Endothelial cell of umbilical vein (primary cell): ENCODE data around the gene AGBL4. TPM values are rescaled to one million over a fixed set of nuclear protein-coding genes. Genes with fewer than 3 reads are reported as not detected.

Source experiments
- BruUV-seq: library from RNA; stranded (reverse); fragments of 400-500 nt; replicated peaks from 2 replicates; lab custom pipeline; 2021; lab: Mats Ljungman, UMichigan
- CTCF ChIA-PET: fragments of 300-600, 350-600 bp; sonication (Branson Sonifier 250); formaldehyde crosslinking; loops from one replicate; lab custom pipeline; 2021; ENCODE audit warnings: antibody characterized with exemption, inconsistent platforms; lab: Charles Lee
- POLR2A ChIA-PET: fragments of 300-600, 350-600 bp; sonication (Branson Sonifier 250); formaldehyde crosslinking; loops from one replicate; lab custom pipeline; 2021; ENCODE audit warnings: antibody characterized with exemption, inconsistent platforms; lab: Charles Lee
- DNase-seq: peaks from one replicate; pipeline ENCODE4 v3.0.0-alpha.2; 2011; ENCODE audit warnings: low read depth, low spot score
- FAIRE-seq: peaks from 2 replicates; lab custom pipeline; 2011; peaks lifted over from hg19 to GRCh38; lab: Jason Lieb, UNC
- H2AFZ ChIP-seq: 2 replicates; pipeline ENCODE4 v1.6.0; 2012; ENCODE audit warnings: low read depth, low read length, control low read depth, inconsistent platforms
- H3K27ac ChIP-seq: 2 replicates; pipeline ENCODE4 v1.5.1; 2011; ENCODE audit warnings: low read depth, mild to moderate bottlenecking, control low read depth, low read length, moderate library complexity; ENCODE audit not compliant: insufficient read depth
- H3K27me3 ChIP-seq, 2 experiments: 2 replicates each; pipeline versions ENCODE4 v1.6.0 to v1.6.1; 2011; ENCODE audit warnings: low read length in 2 of 2, mixed read lengths in 1 of 2; ENCODE audit not compliant: control insufficient read depth in 2 of 2, insufficient read depth in 2 of 2
- H3K36me3 ChIP-seq, 2 experiments: 2 replicates in 1 of 2; 3 replicates in 1 of 2; pipeline ENCODE4 v1.5.1; 2011; ENCODE audit warnings: low read length in 2 of 2, mild to moderate bottlenecking in 1 of 2, moderate library complexity in 1 of 2; ENCODE audit not compliant: control insufficient read depth in 2 of 2, insufficient read depth in 2 of 2; ENCODE audit errors: extremely low read depth in 1 of 2
- H3K4me1 ChIP-seq: 3 replicates; pipeline ENCODE4 v1.5.1; 2011; ENCODE audit warnings: mild to moderate bottlenecking, low read length; ENCODE audit not compliant: control insufficient read depth, insufficient read depth; ENCODE audit errors: extremely low read depth
- H3K4me2 ChIP-seq: 2 replicates; pipeline ENCODE4 v1.6.1; 2011; ENCODE audit warnings: low read length, control low read depth, mixed read lengths; ENCODE audit not compliant: insufficient read depth
- H3K4me3 ChIP-seq, 3 experiments: fragments of 200-600 bp in 1 of 3; sonication (generic), shearing (Covaris generic) in 1 of 3; replicated peaks in 1 of 3; 2 replicates each; pipeline ENCODE4 v1.5.1; 2011 to 2016; ENCODE audit warnings: control low read depth in 3 of 3, low read length in 3 of 3, mild to moderate bottlenecking in 2 of 3, inconsistent platforms in 1 of 3, low read depth in 1 of 3, moderate library complexity in 1 of 3; ENCODE audit not compliant: insufficient read depth in 1 of 3
- H3K79me2 ChIP-seq: 2 replicates; pipeline ENCODE4 v1.6.0; 2012; ENCODE audit warnings: low read length, inconsistent platforms; ENCODE audit not compliant: control insufficient read depth, insufficient read depth
- H3K9ac ChIP-seq: replicated peaks from 2 replicates; pipeline ENCODE3; 2011; ENCODE audit warnings: low read length, control low read depth; ENCODE audit not compliant: insufficient read depth; ENCODE audit errors: extremely low read depth
- H3K9me1 ChIP-seq: replicated peaks from 3 replicates; pipeline ENCODE4 v1.6.0; 2011; ENCODE audit warnings: mild to moderate bottlenecking, low read length; ENCODE audit not compliant: control insufficient read depth, insufficient read depth; ENCODE audit errors: extremely low read depth
- H3K9me3 ChIP-seq: replicated peaks from 2 replicates; pipeline ENCODE4 v1.5.1; 2012; ENCODE audit warnings: low read length, inconsistent platforms; ENCODE audit not compliant: control insufficient read depth, insufficient read depth
- H4K20me1 ChIP-seq: replicated peaks from 2 replicates; pipeline ENCODE3; 2011; ENCODE audit warnings: mild to moderate bottlenecking, low read length; ENCODE audit not compliant: control insufficient read depth, insufficient read depth; ENCODE audit errors: extremely low read depth
- CTCF ChIP-seq, 2 donors: IDR thresholded peaks; 1 replicate in 1 of 2; 2 replicates in 1 of 2; pipeline ENCODE4 v1.5.1; 2011; ENCODE audit warnings: low read length in 2 of 2, mild to moderate bottlenecking in 2 of 2, moderate library complexity in 2 of 2, control low read depth in 1 of 2, inconsistent platforms in 1 of 2, low read depth in 1 of 2; ENCODE audit not compliant: insufficient read depth in 1 of 2; ENCODE audit errors: extremely low read depth in 1 of 2
- EZH2 ChIP-seq: IDR thresholded peaks from 2 replicates; pipeline ENCODE4 v1.6.1; 2012; ENCODE audit warnings: borderline replicate concordance, low read depth, mild to moderate bottlenecking, moderate library complexity, low read length, inconsistent platforms; ENCODE audit not compliant: severe bottlenecking
- FOS ChIP-seq: IDR thresholded peaks from 2 replicates; pipeline ENCODE4 v1.6.1; 2011; ENCODE audit warnings: mild to moderate bottlenecking, low read length, moderate library complexity, borderline replicate concordance; ENCODE audit not compliant: insufficient read depth
- GATA2 ChIP-seq: IDR thresholded peaks from 2 replicates; pipeline ENCODE4 v1.7.0; 2011; ENCODE audit warnings: low read depth, mild to moderate bottlenecking, moderate library complexity, mixed read lengths, low read length; ENCODE audit not compliant: insufficient read length, insufficient read depth
- JUN ChIP-seq: IDR thresholded peaks from 2 replicates; pipeline ENCODE4 v1.6.1; 2011; ENCODE audit warnings: borderline replicate concordance, low read depth; ENCODE audit not compliant: insufficient read length, insufficient read depth
- MAX ChIP-seq: IDR thresholded peaks from 2 replicates; pipeline ENCODE4 v1.6.1; 2011; ENCODE audit not compliant: insufficient read depth, insufficient read length
- MYC ChIP-seq: IDR thresholded peaks from one replicate; pipeline ENCODE4 v1.6.1; 2011; ENCODE audit warnings: mild to moderate bottlenecking, low read depth, low read length
- POLR2A ChIP-seq: IDR thresholded peaks from 2 replicates; pipeline ENCODE4 v1.6.1; 2012; ENCODE audit warnings: low read depth, mild to moderate bottlenecking, control low read depth, low read length
- POLR2AphosphoS5 ChIP-seq: IDR thresholded peaks from 2 replicates; pipeline ENCODE4 v1.6.1; 2012; ENCODE audit warnings: low read depth, mild to moderate bottlenecking, control low read depth, low read length, moderate library complexity; ENCODE audit not compliant: insufficient read depth
- dilution Hi-C: fragments of 300-500 bp; cut with MboI; formaldehyde crosslinking; loops from one replicate; pipeline ENCODE4 v1.15.0; 2019; ENCODE audit warnings: low sequenced_read_pairs; ENCODE audit not compliant: extremely low pct_ligation_motif_present
- intact Hi-C: fragments of 100-400 bp; cut with micrococcal nuclease; formaldehyde crosslinking; loops from one replicate; pipeline ENCODE4 v1.10.0; 2022
- polyA plus RNA-seq, 4 experiments: library from polyadenylated mRNA; depleted of rRNA in 3 of 4; stranded (reverse) in 3 of 4; unstranded in 1 of 4; fragments of >200 nt; gene quantifications; 2 replicates each; pipeline versions ENCODE4 v1.2.1 to v1.2.3, GENCODE V29; 2011 to 2012; ENCODE audit warnings: missing spikeins in 1 of 4
- total RNA-seq: library from RNA; stranded (reverse); gene quantifications from 2 replicates; pipeline ENCODE4 v1.2.3, GENCODE V29; 2021

Gene AGBL4
- total and polyA plus RNA-seq, 2 donors (not counting 3 experiments of a cell fraction or from before 2014, with no cell fraction given), result not detected

DNA sequence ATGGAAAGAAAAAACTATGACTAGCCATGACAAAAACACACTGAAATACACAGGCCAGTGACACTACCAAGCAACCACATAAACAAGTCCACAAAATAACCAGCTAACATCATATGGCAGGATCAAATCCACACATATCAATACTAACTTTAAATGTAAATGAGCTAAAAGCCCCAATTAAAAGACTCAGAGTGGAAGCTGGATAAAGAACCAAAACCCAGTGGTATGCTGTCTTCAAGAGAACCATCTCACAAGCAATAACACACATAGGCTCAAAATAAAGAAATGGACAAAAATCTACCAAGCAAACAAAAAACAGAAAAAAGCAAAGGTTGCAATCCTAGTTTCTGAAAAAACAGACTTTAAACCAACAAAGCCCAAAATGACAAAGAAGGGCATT is 770.8 kb downstream of the AGBL4 start:
- no peak overlapping the region for H2AFZ ChIP-seq
- H3K36me3 ChIP-seq, result no peaks in the 10 kb centered on the region
- dilution Hi-C loops, result no loop called here
- H4K20me1 ChIP-seq, result no peaks in the 10 kb centered on the region
- no peak overlapping the region for H3K4me3 ChIP-seq
- ChIA-PET CTCF (no interaction called here), POLR2A (no interaction called here)
- H3K27me3 ChIP-seq, result no peaks in the 10 kb centered on the region
- no peaks in the 10 kb centered on the region for H3K9me1 ChIP-seq
- no peak overlapping the region for H3K9ac ChIP-seq
- H3K9me3 ChIP-seq, result peaks cover 6% of the 10 kb centered on the region
- no peaks in the 10 kb centered on the region for H3K4me1 ChIP-seq
- DNase-seq, result no peak
- no peak overlapping the region for H3K27ac ChIP-seq
- BruUV-seq, result no TSS peak
- FAIRE-seq, result no peak
- intact Hi-C loops, result no loop called here
- TF ChIP-seq JUN (no peak), GATA2 (no peak), POLR2AphosphoS5 (no peak), MAX (no peak), MYC (no peak), EZH2 (no peak), FOS (no peak), CTCF (IDR thresholded peaks at IDR 0.05; ENCODE audit: extremely low read depth in 1 of 2, insufficient read depth in 1 of 2, low read depth in 1 of 2, low read length in 2 of 2) (no peak), POLR2A (no peak)
- H3K4me2 ChIP-seq, result no peak overlapping the region
- H3K79me2 ChIP-seq, result no peaks in the 10 kb centered on the region
